Astrocyte of the cerebellum (primary cell): ENCODE measurements around the gene PSMA4.
"Not testable (repeated sequence)": the region's sequence is repeated elsewhere in the genome, so short reads cannot be mapped to it uniquely, and the experiment has no call there.

Experiments
- DNase-seq: peaks from one replicate; pipeline ENCODE4 v3.0.0-alpha.2; 2011; ENCODE audit warnings: low read depth
- H3K4me3 ChIP-seq: 2 replicates; pipeline ENCODE4 v1.5.1; 2011; ENCODE audit warnings: mild to moderate bottlenecking, low read depth, low read length, moderate library complexity
- in situ Hi-C: cut with HindIII; loops from 2 replicates; pipeline ENCODE4 v1.10.0; 2017; ENCODE audit warnings: low sequenced_read_pairs
- TF ChIP-seq, protein P1 (sequence below): IDR thresholded peaks from 2 replicates; pipeline ENCODE4 v1.5.1; 2012; ENCODE audit warnings: low read length, low read depth, moderate library complexity, mild to moderate bottlenecking; ENCODE audit errors: missing control alignments

Gene PSMA4

GRCh38 chr15:78508272-78508671, 32.0 kb upstream of the PSMA4 start:
- no peak for DNase-seq
- TF ChIP-seq, protein P1, sequence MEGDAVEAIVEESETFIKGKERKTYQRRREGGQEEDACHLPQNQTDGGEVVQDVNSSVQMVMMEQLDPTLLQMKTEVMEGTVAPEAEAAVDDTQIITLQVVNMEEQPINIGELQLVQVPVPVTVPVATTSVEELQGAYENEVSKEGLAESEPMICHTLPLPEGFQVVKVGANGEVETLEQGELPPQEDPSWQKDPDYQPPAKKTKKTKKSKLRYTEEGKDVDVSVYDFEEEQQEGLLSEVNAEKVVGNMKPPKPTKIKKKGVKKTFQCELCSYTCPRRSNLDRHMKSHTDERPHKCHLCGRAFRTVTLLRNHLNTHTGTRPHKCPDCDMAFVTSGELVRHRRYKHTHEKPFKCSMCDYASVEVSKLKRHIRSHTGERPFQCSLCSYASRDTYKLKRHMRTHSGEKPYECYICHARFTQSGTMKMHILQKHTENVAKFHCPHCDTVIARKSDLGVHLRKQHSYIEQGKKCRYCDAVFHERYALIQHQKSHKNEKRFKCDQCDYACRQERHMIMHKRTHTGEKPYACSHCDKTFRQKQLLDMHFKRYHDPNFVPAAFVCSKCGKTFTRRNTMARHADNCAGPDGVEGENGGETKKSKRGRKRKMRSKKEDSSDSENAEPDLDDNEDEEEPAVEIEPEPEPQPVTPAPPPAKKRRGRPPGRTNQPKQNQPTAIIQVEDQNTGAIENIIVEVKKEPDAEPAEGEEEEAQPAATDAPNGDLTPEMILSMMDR: no peak
- in situ Hi-C loops: no loop called here
- peak overlapping the region; percentile 77 for H3K4me3 ChIP-seq

- TF ChIP-seq, protein P1: no peak
- no peak for DNase-seq
- no peak overlapping the region for H3K4me3 ChIP-seq
- in situ Hi-C loops: no loop called here
Observed at GRCh38 chr15:78509726-78510312, 30.4 kb upstream of the PSMA4 start.

GRCh38 chr15:78520035-78520434, 20.2 kb upstream of the PSMA4 start:
- H3K4me3 ChIP-seq, DNase-seq: not testable (repeated sequence)
- in situ Hi-C loops: loop anchor here (5.0 kb wide), 1 partner anchor 103 kb away; no protein-coding TSS in a partner anchor

- TF ChIP-seq, protein P1: no peak
- in situ Hi-C loops: loop anchor here (5.0 kb wide), 1 partner anchor 107 kb away; no protein-coding TSS in a partner anchor
- no peak overlapping the region for H3K4me3 ChIP-seq
- DNase-seq: no peak
Observed at GRCh38 chr15:78524230-78524629, 16.0 kb upstream of the PSMA4 start.

GRCh38 chr15:78527325-78527724, 12.9 kb upstream of the PSMA4 start:
- in situ Hi-C loops: no loop called here
- TF ChIP-seq, protein P1: no peak
- DNase-seq: no peak
- H3K4me3 ChIP-seq: no peak overlapping the region

DNA sequence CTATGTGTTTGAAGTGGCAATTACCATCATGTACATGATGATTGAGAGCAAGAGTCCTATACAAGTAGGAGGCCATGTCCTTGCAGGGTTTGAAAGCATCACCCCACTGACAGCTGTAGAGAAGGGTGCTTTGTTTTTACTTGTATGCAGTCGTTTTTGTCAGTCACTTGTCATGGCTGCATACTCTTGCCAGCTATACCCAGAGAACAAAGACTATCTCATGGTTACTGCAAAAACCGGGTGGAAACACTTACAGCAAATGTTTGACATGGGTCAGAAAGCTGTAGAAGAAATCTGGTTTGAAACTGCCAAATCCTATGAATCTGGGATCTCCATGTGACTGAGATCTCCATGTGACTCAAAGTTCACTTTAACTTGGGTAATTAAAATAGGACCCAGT, 6.9 kb upstream of the PSMA4 start:
- no peak for DNase-seq
- in situ Hi-C loops: no loop called here
- TF ChIP-seq, protein P1: no peak
- H3K4me3 ChIP-seq: no peak overlapping the region

DNA sequence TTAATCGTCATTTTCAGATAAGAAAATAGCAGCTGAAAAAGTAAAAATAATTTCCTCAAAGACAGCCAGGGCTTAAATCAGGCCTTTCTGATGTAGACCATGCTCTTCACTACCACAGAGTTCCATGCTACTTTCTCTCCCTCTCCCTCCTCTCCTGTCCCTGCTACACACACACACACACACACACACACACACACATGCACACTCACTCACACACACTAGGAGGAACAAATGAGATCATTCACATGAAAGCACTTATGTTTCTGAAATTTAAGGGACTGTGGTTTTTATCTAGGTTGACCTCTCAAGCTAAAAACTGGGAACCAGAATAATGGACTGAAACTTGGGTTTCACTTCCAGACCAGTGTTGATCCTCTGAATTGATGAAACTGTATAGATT, 4.1 kb upstream of the PSMA4 start:
- TF ChIP-seq, protein P1: no peak
- no peak for DNase-seq
- in situ Hi-C loops: no loop called here
- H3K4me3 ChIP-seq: no peak overlapping the region
